GM23338 (cell line): Measurements from ENCODE around the gene CENPS. TPM values are rescaled to one million over a fixed set of nuclear protein-coding genes. Genes with fewer than 3 reads are reported as not detected.
"Not testable (repeated sequence)": the region's sequence is repeated elsewhere in the genome, so short reads cannot be mapped to it uniquely, and the experiment has no call there.

Experiments used
- ATAC-seq: fragments of 200-7000 bp; cut with Tn5 transposase; 3 replicates; pipeline ENCODE4 v1.9.1; 2020
- DNase-seq: peaks from one replicate; pipeline ENCODE4 v3.0.0-alpha.2; 2015; ENCODE audit warnings: low spot score
- H2AFZ ChIP-seq: fragments of 200-600 bp; sonication (generic); 2 replicates; pipeline ENCODE4 v1.8.0; 2016; ENCODE audit warnings: antibody characterized with exemption, mild to moderate bottlenecking, moderate library complexity
- H3F3A ChIP-seq: fragments of 200-600 bp; sonication (generic); replicated peaks from 2 replicates; pipeline ENCODE4 v1.8.0; 2017; ENCODE audit warnings: antibody characterized with exemption, mixed run types, low read depth
- H3K27ac ChIP-seq: fragments of 200-600 bp; sonication (generic); 2 replicates; pipeline ENCODE4 v1.6.1; 2016; ENCODE audit warnings: low read depth
- H3K27me3 ChIP-seq: fragments of 200-600 bp; sonication (generic); 2 replicates; pipeline ENCODE4 v1.8.0; 2016; ENCODE audit warnings: mild to moderate bottlenecking, mixed run types, moderate library complexity; ENCODE audit not compliant: insufficient read depth
- H3K36me3 ChIP-seq: fragments of 200-600 bp; sonication (generic); 2 replicates; pipeline ENCODE4 v1.8.0; 2016; ENCODE audit warnings: mild to moderate bottlenecking; ENCODE audit not compliant: insufficient read depth
- H3K4me1 ChIP-seq: fragments of 200-600 bp; sonication (generic); 2 replicates; pipeline ENCODE4 v1.8.0; 2016; ENCODE audit warnings: mild to moderate bottlenecking, moderate library complexity; ENCODE audit not compliant: insufficient read depth
- H3K4me2 ChIP-seq: fragments of 200-600 bp; sonication (generic); 2 replicates; pipeline ENCODE4 v1.7.1; 2017; ENCODE audit warnings: mixed run types
- H3K4me3 ChIP-seq: fragments of 200-600 bp; sonication (generic); 2 replicates; pipeline ENCODE4 v1.6.1; 2016; ENCODE audit warnings: mixed run types
- H3K79me2 ChIP-seq: fragments of 200-600 bp; sonication (generic); replicated peaks from 2 replicates; pipeline ENCODE4 v1.8.0; 2017; ENCODE audit warnings: mild to moderate bottlenecking; ENCODE audit not compliant: insufficient read depth
- H3K9me2 ChIP-seq: fragments of 200-600 bp; sonication (generic); 2 replicates; pipeline ENCODE4 v1.8.0; 2017; ENCODE audit not compliant: insufficient read depth
- H4K20me1 ChIP-seq: fragments of 200-600 bp; sonication (generic); replicated peaks from 2 replicates; pipeline ENCODE4 v1.8.0; 2017; ENCODE audit warnings: mild to moderate bottlenecking; ENCODE audit not compliant: insufficient read depth
- H3K27ac Mint-ChIP-seq: 2 replicates; pipeline ENCODE4 v1.8.0; 2020; ENCODE audit warnings: inconsistent platforms, mild to moderate bottlenecking, moderate library complexity, mixed read lengths
- H3K27me3 Mint-ChIP-seq: 3 replicates; pipeline ENCODE4 v1.8.0; 2022; ENCODE audit warnings: low read depth, mild to moderate bottlenecking, moderate library complexity, mixed read lengths, inconsistent platforms; ENCODE audit not compliant: insufficient read depth, poor library complexity
- H3K36me3 Mint-ChIP-seq: 3 replicates; pipeline ENCODE4 v1.8.0; 2021; ENCODE audit warnings: low read depth, mild to moderate bottlenecking, inconsistent platforms, moderate library complexity, mixed read lengths
- H3K4me1 Mint-ChIP-seq: 3 replicates; pipeline ENCODE4 v1.8.0; 2020; ENCODE audit warnings: mild to moderate bottlenecking, inconsistent platforms, mixed read lengths
- H3K4me3 Mint-ChIP-seq: 3 replicates; pipeline ENCODE4 v1.8.0; 2021; ENCODE audit warnings: moderate library complexity, mild to moderate bottlenecking, inconsistent platforms, mixed read lengths
- H3K9me3 Mint-ChIP-seq: 3 replicates; pipeline ENCODE4 v1.8.0; 2020; ENCODE audit warnings: moderate library complexity, mild to moderate bottlenecking, inconsistent platforms, mixed read lengths
- CREB1 ChIP-seq: fragments of 250-450 bp; sonication (Bioruptor Pico); IDR thresholded peaks from 2 replicates; pipeline ENCODE4 v1.5.0; 2020; ENCODE audit warnings: low read depth, mild to moderate bottlenecking, moderate library complexity
- CTCF ChIP-seq, 2 experiments: fragments of 200-600 bp in 1 of 2; sonication (generic) in 1 of 2; conservative IDR thresholded peaks; 2 replicates each; pipeline versions ENCODE4 v1.5.1 to v1.6.1; 2016 to 2017; ENCODE audit warnings: antibody characterized with exemption in 2 of 2, low read depth in 2 of 2, mild to moderate bottlenecking in 2 of 2, moderate library complexity in 1 of 2
- EZH2 ChIP-seq: fragments of 200-600 bp; sonication (generic); IDR thresholded peaks from one replicate; pipeline ENCODE4 v1.8.0; 2017; ENCODE audit warnings: antibody characterized with exemption, mild to moderate bottlenecking, low read depth; ENCODE audit not compliant: unreplicated experiment
- EZH2phosphoT487 ChIP-seq: fragments of 200-600 bp; sonication (generic); IDR thresholded peaks from one replicate; pipeline ENCODE4 v1.8.1; 2018; ENCODE audit warnings: antibody characterized with exemption; ENCODE audit not compliant: unreplicated experiment
- NANOG ChIP-seq: IDR thresholded peaks from 2 replicates; pipeline ENCODE4 v1.6.1; 2016; ENCODE audit warnings: antibody characterized with exemption, borderline replicate concordance
- POLR2AphosphoS5 ChIP-seq: IDR thresholded peaks from 2 replicates; pipeline ENCODE4 v1.6.1; 2016; ENCODE audit warnings: antibody characterized with exemption, low read depth
- ZNF114 ChIP-seq: fragments of 250-450 bp; sonication (Bioruptor Pico); IDR thresholded peaks from 2 replicates; pipeline ENCODE4 v1.5.0; 2020; ENCODE audit warnings: mild to moderate bottlenecking, moderate library complexity
- polyA plus RNA-seq: library from polyadenylated mRNA; unstranded; fragments of >200 nt; fragmentation: Nextera tagmentation; extraction: Ambion mirVana; gene quantifications from 2 replicates; pipeline ENCODE4 v1.2.1, GENCODE V29; 2016
- total RNA-seq: library from RNA; depleted of rRNA; stranded (reverse); fragments of >200 nt; shearing (Covaris generic); gene quantifications from 2 replicates; pipeline ENCODE4 v1.2.3, GENCODE V29; 2014
- TF ChIP-seq, protein P1 (sequence below): IDR thresholded peaks from 2 replicates; pipeline ENCODE4 v1.6.1; 2016; ENCODE audit warnings: antibody characterized with exemption

The CENPS gene
- total and polyA plus RNA-seq, 2 experiments from 2014 or later: 4.7 to 31.3 TPM

- no peaks in the 10 kb centered on the region for H3K27me3 ChIP-seq
- H4K20me1 ChIP-seq: no peaks in the 10 kb centered on the region
- DNase-seq (peak; percentile 40), ATAC-seq (peak; percentile 61)
- peaks cover 7% of the 10 kb centered on the region; the same call in 1 of the 2 replicates for H3F3A ChIP-seq
- H3K4me3 ChIP-seq: peak overlapping the region; percentile 36
- peaks cover 14% of the 10 kb centered on the region; the same call in 2 of the 3 replicates for H3K36me3 Mint-ChIP-seq
- peaks cover 3% of the 10 kb centered on the region for H3K27me3 Mint-ChIP-seq
- peak overlapping the region; percentile 17; the same call in 2 of the 3 replicates for H3K4me3 Mint-ChIP-seq
- peaks cover 24% of the 10 kb centered on the region for H3K4me1 Mint-ChIP-seq
- H3K79me2 ChIP-seq: no peaks in the 10 kb centered on the region
- H3K9me3 Mint-ChIP-seq: peaks cover 5% of the 10 kb centered on the region; the same call in 2 of the 3 replicates
- no peaks in the 10 kb centered on the region for H3K9me2 ChIP-seq
- no peaks in the 10 kb centered on the region for H3K36me3 ChIP-seq
- H3K4me2 ChIP-seq: peak overlapping the region; percentile 68
- TF ChIP-seq EZH2: no peak
- TF ChIP-seq, protein P1, sequence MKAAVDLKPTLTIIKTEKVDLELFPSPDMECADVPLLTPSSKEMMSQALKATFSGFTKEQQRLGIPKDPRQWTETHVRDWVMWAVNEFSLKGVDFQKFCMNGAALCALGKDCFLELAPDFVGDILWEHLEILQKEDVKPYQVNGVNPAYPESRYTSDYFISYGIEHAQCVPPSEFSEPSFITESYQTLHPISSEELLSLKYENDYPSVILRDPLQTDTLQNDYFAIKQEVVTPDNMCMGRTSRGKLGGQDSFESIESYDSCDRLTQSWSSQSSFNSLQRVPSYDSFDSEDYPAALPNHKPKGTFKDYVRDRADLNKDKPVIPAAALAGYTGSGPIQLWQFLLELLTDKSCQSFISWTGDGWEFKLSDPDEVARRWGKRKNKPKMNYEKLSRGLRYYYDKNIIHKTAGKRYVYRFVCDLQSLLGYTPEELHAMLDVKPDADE: no peak
- no peak for TF ChIP-seq CREB1 (CRISPR knock-in tag)
- no peak for TF ChIP-seq POLR2AphosphoS5
- no peak for TF ChIP-seq NANOG
- no peak overlapping the region for H2AFZ ChIP-seq
- peak overlapping the region; percentile 30 for H3K27ac Mint-ChIP-seq
- H3K27ac ChIP-seq: no peak overlapping the region
- peaks cover 19% of the 10 kb centered on the region for H3K4me1 ChIP-seq
Measured at GRCh38 chr1:10451287-10451686, 21.1 kb downstream of the CENPS start.

- Histone ChIP-seq H3K9me2 (no peaks in the 10 kb centered on the region), H3K79me2 (no peaks in the 10 kb centered on the region), H3K4me2 (no peak overlapping the region), H4K20me1 (no peaks in the 10 kb centered on the region), H2AFZ (no peak overlapping the region), H3K4me1 (peaks cover 9% of the 10 kb centered on the region), H3K4me3 (no peak overlapping the region), H3K36me3 (peaks cover 14% of the 10 kb centered on the region), H3F3A (peaks cover 10% of the 10 kb centered on the region; the same call in 1 of the 2 replicates), H3K27me3 (no peaks in the 10 kb centered on the region), H3K27ac (no peak overlapping the region)
- H3K36me3 Mint-ChIP-seq: peaks cover 28% of the 10 kb centered on the region
- H3K9me3 Mint-ChIP-seq: peaks cover 5% of the 10 kb centered on the region; the same call in 2 of the 3 replicates
- TF ChIP-seq CTCF (conservative IDR thresholded peaks at IDR 0.05; ENCODE audit: low read depth in 2 of 2): peak; percentile 52 to 56
- TF ChIP-seq NANOG: no peak
- peaks cover 8% of the 10 kb centered on the region for H3K4me1 Mint-ChIP-seq
- peak; percentile 45 for DNase-seq
- no peak overlapping the region for H3K4me3 Mint-ChIP-seq
- peaks cover 8% of the 10 kb centered on the region for H3K27me3 Mint-ChIP-seq
- ATAC-seq: peak; percentile 46
- no peak overlapping the region for H3K27ac Mint-ChIP-seq
Measured at GRCh38 chr1:10456048-10456447, 25.8 kb downstream of the CENPS start.

DNA sequence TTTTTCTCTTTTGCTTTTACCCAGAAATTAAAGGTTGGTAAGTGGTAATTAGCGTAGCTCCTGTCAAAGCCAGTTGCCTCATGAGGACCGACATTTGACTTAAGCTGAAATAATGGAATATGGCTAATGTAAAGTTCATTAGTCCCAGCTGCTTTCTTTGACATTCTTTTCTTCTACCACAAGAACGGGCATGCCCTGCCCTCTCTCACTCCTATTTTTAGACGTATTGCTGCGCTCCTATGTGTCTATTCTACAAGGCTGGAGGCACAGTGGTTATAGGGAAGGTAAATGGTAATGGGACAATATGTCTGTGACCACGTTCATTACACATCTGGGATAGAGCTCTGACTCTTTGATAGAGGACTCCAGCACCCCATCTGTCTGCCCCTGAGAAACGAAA, 26.4 kb downstream of the CENPS start:
- DNase-seq (no peak), ATAC-seq (no peak)
- Histone ChIP-seq H3K36me3 (peaks cover 16% of the 10 kb centered on the region), H3F3A (peaks cover 12% of the 10 kb centered on the region; the same call in 1 of the 2 replicates), H2AFZ (no peak overlapping the region), H3K79me2 (no peaks in the 10 kb centered on the region), H3K27ac (peak overlapping the region; percentile 59; the same call in 1 of the 2 replicates), H4K20me1 (no peaks in the 10 kb centered on the region), H3K4me2 (no peak overlapping the region), H3K4me3 (no peak overlapping the region), H3K4me1 (peaks cover 3% of the 10 kb centered on the region), H3K9me2 (no peaks in the 10 kb centered on the region), H3K27me3 (no peaks in the 10 kb centered on the region)
- H3K27me3 Mint-ChIP-seq: peaks cover 8% of the 10 kb centered on the region
- H3K27ac Mint-ChIP-seq: no peak overlapping the region
- TF ChIP-seq EZH2phosphoT487 (no peak), ZNF114 (CRISPR knock-in tag) (no peak)
- peaks cover 5% of the 10 kb centered on the region; the same call in 2 of the 3 replicates for H3K9me3 Mint-ChIP-seq
- H3K4me3 Mint-ChIP-seq: no peak overlapping the region
- peaks cover 2% of the 10 kb centered on the region for H3K4me1 Mint-ChIP-seq
- H3K36me3 Mint-ChIP-seq: peaks cover 34% of the 10 kb centered on the region

DNA sequence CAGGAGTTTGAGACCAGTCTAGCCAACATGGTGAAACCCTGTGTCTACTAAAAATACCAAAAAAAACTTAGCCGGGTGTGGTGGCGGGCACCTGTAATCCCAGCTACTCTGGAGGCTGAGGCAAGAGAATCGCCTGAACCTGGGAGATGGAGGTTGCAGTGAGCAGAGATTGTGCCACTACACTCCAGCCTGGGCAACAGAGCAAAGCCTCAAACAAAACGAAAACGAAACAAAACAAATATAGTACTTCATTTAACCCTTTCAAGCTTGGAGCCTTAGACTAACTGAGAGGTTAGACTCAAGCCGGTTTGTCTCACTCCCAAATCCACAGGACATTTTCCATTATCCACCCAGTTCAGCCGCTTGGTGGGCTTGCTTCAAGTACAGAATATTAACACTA, 27.2 kb downstream of the CENPS start:
- 0 out of 2 replicates have a peak overlapping the region, but pooled peaks have one; percentile 59 for H3K27ac ChIP-seq
- not testable (repeated sequence) for H3K27ac Mint-ChIP-seq

More for the DNA sequence above, 27.2 kb downstream of the CENPS start:
- DNase-seq, H3K27me3 ChIP-seq, H3K4me3 Mint-ChIP-seq, H3K4me2 ChIP-seq, H3K4me1 ChIP-seq, H3K27me3 Mint-ChIP-seq, H3K9me2 ChIP-seq, H4K20me1 ChIP-seq, H3K79me2 ChIP-seq, H2AFZ ChIP-seq, ATAC-seq, H3K4me1 Mint-ChIP-seq, H3K4me3 ChIP-seq, H3K9me3 Mint-ChIP-seq: not testable (repeated sequence)
- Histone ChIP-seq H3F3A (peaks cover 20% of the 10 kb centered on the region; the same call in 1 of the 2 replicates), H3K36me3 (peaks cover 18% of the 10 kb centered on the region)
- peaks cover 42% of the 10 kb centered on the region for H3K36me3 Mint-ChIP-seq
